GM12873 (cell line): ENCODE results near the gene ANTXR1.

ENCODE experiments used
- CTCF ChIP-seq: IDR thresholded peaks from 2 replicates; pipeline ENCODE4 v1.5.1; 2012; ENCODE audit warnings: low read depth, mild to moderate bottlenecking, moderate library complexity, low read length, control low read depth; ENCODE audit not compliant: insufficient read depth; ENCODE audit errors: missing control alignments

ANTXR1 gene

GRCh38 chr2:69036926-69037325 is 23.9 kb downstream of the ANTXR1 start:
- TF ChIP-seq CTCF = no peak

GRCh38 chr2:69041214-69041613 is 28.2 kb downstream of the ANTXR1 start:
- TF ChIP-seq CTCF = no peak

- no peak for TF ChIP-seq CTCF
Observed at GRCh38 chr2:69043736-69044400, 30.9 kb downstream of the ANTXR1 start.

- TF ChIP-seq CTCF = no peak
Observed at GRCh38 chr2:69046221-69046662, 33.3 kb downstream of the ANTXR1 start.

- no peak for TF ChIP-seq CTCF
Observed at GRCh38 chr2:69047625-69048145, 34.7 kb downstream of the ANTXR1 start.

- TF ChIP-seq CTCF = no peak
Observed at GRCh38 chr2:69050802-69051201, 37.8 kb downstream of the ANTXR1 start.

- TF ChIP-seq CTCF = no peak
Observed at GRCh38 chr2:69053416-69053965, 40.5 kb downstream of the ANTXR1 start.
